Smooth muscle cell (in vitro differentiated cells): Measurements from ENCODE around the gene COG8. TPM values are rescaled to one million over a fixed set of nuclear protein-coding genes. Genes with fewer than 3 reads are reported as not detected.

Source experiments
- DNase-seq: peaks from one replicate; lab custom pipeline; 2025; ENCODE audit not compliant: unreplicated experiment; lab: John Stamatoyannopoulos, UW
- H2AFZ ChIP-seq: fragments of 200-600 bp; sonication (generic); 2 replicates; pipeline ENCODE4 v1.6.0; 2016; ENCODE audit warnings: antibody characterized with exemption, low read depth, mild to moderate bottlenecking
- H3F3A ChIP-seq: fragments of 200-600 bp; sonication (generic); 2 replicates; pipeline ENCODE4 v1.6.0; 2017; ENCODE audit warnings: antibody characterized with exemption, low read depth
- H3K27ac ChIP-seq: fragments of 200-600 bp; sonication (generic); 2 replicates; pipeline ENCODE4 v1.5.1; 2016; ENCODE audit warnings: low read depth, mild to moderate bottlenecking
- H3K27me3 ChIP-seq: fragments of 200-600 bp; sonication (generic); 2 replicates; pipeline ENCODE4 v1.6.1; 2016; ENCODE audit warnings: low read depth, mild to moderate bottlenecking
- H3K36me3 ChIP-seq: fragments of 200-600 bp; sonication (generic); 2 replicates; pipeline ENCODE4 v1.5.1; 2016; ENCODE audit warnings: low read depth
- H3K4me1 ChIP-seq: fragments of 200-600 bp; sonication (generic); 2 replicates; pipeline ENCODE4 v1.5.1; 2016; ENCODE audit warnings: low read depth
- H3K4me2 ChIP-seq: fragments of 200-600 bp; sonication (generic); 2 replicates; pipeline ENCODE4 v1.6.0; 2016; ENCODE audit warnings: mild to moderate bottlenecking
- H3K4me3 ChIP-seq: fragments of 200-600 bp; sonication (generic); 2 replicates; pipeline ENCODE4 v1.5.1; 2016; ENCODE audit warnings: mild to moderate bottlenecking
- H3K79me2 ChIP-seq: fragments of 200-600 bp; sonication (generic); 2 replicates; pipeline ENCODE4 v1.6.0; 2016; ENCODE audit warnings: low read depth, mild to moderate bottlenecking
- H3K9ac ChIP-seq: fragments of 200-600 bp; sonication (generic); 2 replicates; pipeline ENCODE4 v1.6.0; 2016; ENCODE audit warnings: low read depth
- H3K9me3 ChIP-seq: fragments of 200-600 bp; sonication (generic); replicated peaks from 2 replicates; pipeline ENCODE4 v1.5.1; 2016; ENCODE audit warnings: low read depth
- H4K20me1 ChIP-seq: fragments of 200-600 bp; sonication (generic); 2 replicates; pipeline ENCODE4 v1.6.0; 2016; ENCODE audit warnings: low read depth
- CTCF ChIP-seq: fragments of 200-600 bp; sonication (generic); IDR thresholded peaks from 2 replicates; pipeline ENCODE4 v1.5.1; 2017; ENCODE audit warnings: borderline replicate concordance, mild to moderate bottlenecking, antibody characterized with exemption; ENCODE audit not compliant: insufficient read depth, poor library complexity, severe bottlenecking
- WGBS: methylation state at CpG from one replicate; pipeline ENCODE4 v1.1.7; 2016; ENCODE audit warnings: low lambda C conversion rate; 5-methylcytosine and 5-hydroxymethylcytosine counted together
- polyA plus RNA-seq: library from polyadenylated mRNA; unstranded; fragments of >200 nt; fragmentation: Nextera tagmentation; extraction: Ambion mirVana; gene quantifications from 2 replicates; pipeline ENCODE4 v1.2.1, GENCODE V29; 2016
- total RNA-seq: library from RNA; depleted of rRNA; stranded (reverse); fragments of >200 nt; gene quantifications from 2 replicates; pipeline ENCODE4 v1.2.3, GENCODE V29; 2014

The COG8 gene
- total and polyA plus RNA-seq, 2 experiments from 2014 or later, result 33.5 to 37.2 TPM

DNA sequence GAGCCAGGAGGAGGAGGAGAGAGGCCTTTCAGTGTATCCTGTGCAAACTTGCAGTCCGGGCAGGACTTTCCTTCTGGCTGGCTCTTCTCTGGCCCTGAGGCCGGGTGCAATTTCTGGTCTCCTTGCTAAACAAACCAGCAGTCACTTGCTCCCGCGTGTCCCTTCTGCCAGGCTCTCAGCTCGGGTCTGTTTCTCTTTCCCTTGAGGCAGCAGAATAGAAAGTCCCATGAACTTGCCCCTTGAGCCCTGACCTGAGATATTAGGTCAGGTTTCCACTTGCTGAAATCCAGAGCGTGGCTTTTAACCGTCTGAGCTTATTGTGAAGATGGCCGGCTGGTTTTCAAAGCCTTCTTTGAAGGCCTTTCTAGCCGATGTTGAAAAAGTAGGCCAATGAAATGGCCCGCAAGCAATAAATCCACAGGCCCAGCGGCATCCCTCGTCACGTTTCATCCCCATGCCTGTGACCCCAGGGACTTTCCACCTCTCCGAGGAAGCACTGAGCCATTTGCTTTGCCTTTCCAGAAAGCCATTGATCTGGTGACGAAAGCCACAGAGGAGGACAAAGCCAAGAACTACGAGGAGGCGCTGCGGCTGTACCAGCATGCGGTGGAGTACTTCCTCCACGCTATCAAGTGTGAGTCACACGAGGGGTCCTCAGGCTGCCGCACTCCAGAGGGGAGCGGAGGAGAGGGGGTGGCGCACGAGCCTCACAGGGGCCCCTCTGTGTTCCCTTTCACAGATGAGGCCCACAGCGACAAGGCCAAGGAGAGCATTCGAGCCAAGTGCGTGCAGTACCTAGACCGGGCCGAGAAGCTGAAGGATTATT, 23.7 kb downstream of the COG8 start:
- H3K4me2 ChIP-seq, result no peak overlapping the region
- H3K36me3 ChIP-seq, result no peaks in the 10 kb centered on the region
- 94% methylated on average over 30 of the region's 30 CpGs for WGBS
- no peak for DNase-seq
- H3K27me3 ChIP-seq, result no peaks in the 10 kb centered on the region
- H4K20me1 ChIP-seq, result peaks cover 41% of the 10 kb centered on the region
- H3F3A ChIP-seq, result no peaks in the 10 kb centered on the region
- no peak overlapping the region for H3K9ac ChIP-seq
- H2AFZ ChIP-seq, result no peak overlapping the region
- H3K9me3 ChIP-seq, result no peaks in the 10 kb centered on the region
- no peak overlapping the region for H3K27ac ChIP-seq
- H3K4me3 ChIP-seq, result no peak overlapping the region
- TF ChIP-seq CTCF, result no peak
- peaks cover 43% of the 10 kb centered on the region for H3K79me2 ChIP-seq
- peaks cover 8% of the 10 kb centered on the region for H3K4me1 ChIP-seq

DNA sequence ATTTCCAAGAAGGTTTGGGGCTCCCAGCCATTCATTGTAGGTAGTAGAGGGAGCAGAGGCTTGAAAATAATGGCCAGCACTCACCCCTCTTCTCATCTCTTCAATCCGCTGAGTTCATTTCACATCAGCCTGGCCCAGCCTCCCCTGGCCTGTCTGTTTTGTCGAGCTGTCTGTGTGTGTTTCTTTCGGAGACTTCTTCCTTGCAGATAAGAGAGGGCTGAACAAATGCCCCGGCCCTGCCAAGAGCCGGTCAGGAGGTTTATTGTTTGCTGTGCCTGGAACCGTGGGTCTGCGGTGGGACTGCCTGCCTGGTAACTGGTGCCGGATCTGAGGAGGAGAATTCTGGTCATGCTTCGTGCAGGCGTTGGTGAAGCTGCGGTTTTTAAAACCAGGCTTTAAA, 24.8 kb downstream of the COG8 start:
- H2AFZ ChIP-seq, result no peak overlapping the region
- H3K4me2 ChIP-seq, result no peak overlapping the region
- no peaks in the 10 kb centered on the region for H3K27me3 ChIP-seq
- no peak overlapping the region for H3K27ac ChIP-seq
- H3K9ac ChIP-seq, result no peak overlapping the region
- H3F3A ChIP-seq, result no peaks in the 10 kb centered on the region
- peaks cover 43% of the 10 kb centered on the region for H3K79me2 ChIP-seq
- DNase-seq, result no peak
- H3K36me3 ChIP-seq, result no peaks in the 10 kb centered on the region
- peaks cover 8% of the 10 kb centered on the region for H3K4me1 ChIP-seq
- no peak for TF ChIP-seq CTCF
- WGBS, result 91% methylated on average over 11 of the region's 11 CpGs
- no peaks in the 10 kb centered on the region for H3K9me3 ChIP-seq
- peaks cover 41% of the 10 kb centered on the region for H4K20me1 ChIP-seq
- H3K4me3 ChIP-seq, result no peak overlapping the region

DNA sequence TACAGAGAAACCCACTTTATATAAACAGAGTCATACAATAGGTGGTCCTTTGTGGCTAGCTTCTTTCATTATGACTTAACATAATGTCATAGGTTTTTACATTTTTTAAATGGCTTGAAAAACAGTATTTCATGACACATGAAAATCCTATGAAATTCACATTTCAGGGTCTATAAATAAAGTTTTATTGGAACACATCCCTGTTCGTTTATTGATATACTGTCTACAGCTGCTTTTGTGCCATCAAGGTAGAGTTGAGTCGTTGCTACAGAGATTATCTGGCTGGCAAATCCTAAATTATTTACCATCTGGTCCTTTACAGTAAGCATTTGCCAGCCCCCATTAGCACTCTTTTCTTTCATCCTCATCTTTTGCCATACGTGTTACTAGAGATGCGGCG, 25.9 kb downstream of the COG8 start:
- 96% methylated on average over 5 of the region's 5 CpGs for WGBS
- Histone ChIP-seq H3K9ac (no peak overlapping the region), H3K79me2 (peaks cover 43% of the 10 kb centered on the region), H3K4me3 (no peak overlapping the region), H3F3A (peaks cover under 1% of the 10 kb centered on the region), H3K27me3 (no peaks in the 10 kb centered on the region), H3K9me3 (no peaks in the 10 kb centered on the region), H3K4me1 (peaks cover 8% of the 10 kb centered on the region), H3K36me3 (no peaks in the 10 kb centered on the region), H2AFZ (no peak overlapping the region), H3K27ac (no peak overlapping the region), H3K4me2 (no peak overlapping the region), H4K20me1 (peaks cover 41% of the 10 kb centered on the region)
- no peak for DNase-seq
- TF ChIP-seq CTCF, result no peak
